EH (cell line): ENCODE results near the gene SAFB.

Source experiments
- DNase-seq: peaks from one replicate; pipeline ENCODE4 v3.0.0-alpha.2; 2015; ENCODE audit warnings: low read depth

SAFB gene

DNA sequence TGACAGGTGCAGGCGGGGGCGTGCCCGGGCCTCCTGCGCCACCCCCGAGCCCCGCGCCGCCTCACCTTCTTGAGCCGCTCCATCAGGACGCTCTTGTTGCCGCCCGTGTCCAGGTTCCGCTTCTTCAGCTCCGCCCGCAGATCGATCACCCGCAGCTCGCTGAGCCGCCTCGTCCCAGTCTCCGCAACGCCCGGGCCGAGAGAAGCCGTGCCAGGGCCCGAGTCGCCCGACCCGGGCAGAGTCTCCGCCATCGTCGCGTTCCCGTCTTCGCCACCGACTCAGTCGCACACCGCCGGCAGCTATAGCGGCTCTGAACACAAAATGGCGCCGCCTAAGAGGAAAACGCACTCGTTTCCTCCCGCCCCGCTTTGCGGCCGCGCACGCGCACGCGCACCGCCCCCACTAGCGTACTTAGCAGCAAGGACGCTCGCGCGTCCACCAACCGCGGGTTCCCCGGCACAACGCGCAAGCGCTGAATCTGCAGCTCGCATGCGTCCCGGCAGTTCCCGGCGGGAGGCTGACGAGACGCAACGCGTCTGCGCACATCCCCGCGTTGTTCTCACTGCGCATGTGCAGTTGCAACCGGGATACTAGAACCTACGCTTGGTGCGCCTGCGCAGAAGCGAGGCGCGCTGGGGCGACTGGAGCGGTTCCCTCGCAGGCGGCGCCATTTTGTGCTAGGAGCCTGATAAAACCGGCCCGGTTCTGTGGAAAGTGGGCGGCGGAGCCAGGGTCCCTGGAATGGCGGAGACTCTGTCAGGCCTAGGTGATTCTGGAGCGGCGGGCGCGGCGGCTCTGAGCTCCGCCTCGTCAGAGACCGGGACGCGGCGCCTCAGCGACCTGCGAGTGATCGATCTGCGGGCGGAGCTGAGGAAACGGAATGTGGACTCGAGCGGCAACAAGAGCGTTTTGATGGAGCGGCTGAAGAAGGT, at the start of gene SAFB, which contains the start of gene SAFB2:
TSS of gene SAFB (plus strand) at position 619 of the 932 bp plus-strand sequence. CDS start at position 742, 123 bp downstream.
TSS of gene SAFB2 (minus strand) at position 312 of the 932 bp plus-strand sequence. CDS start at position 251, 61 bp downstream.
- peak; percentile 99 for DNase-seq

DNA sequence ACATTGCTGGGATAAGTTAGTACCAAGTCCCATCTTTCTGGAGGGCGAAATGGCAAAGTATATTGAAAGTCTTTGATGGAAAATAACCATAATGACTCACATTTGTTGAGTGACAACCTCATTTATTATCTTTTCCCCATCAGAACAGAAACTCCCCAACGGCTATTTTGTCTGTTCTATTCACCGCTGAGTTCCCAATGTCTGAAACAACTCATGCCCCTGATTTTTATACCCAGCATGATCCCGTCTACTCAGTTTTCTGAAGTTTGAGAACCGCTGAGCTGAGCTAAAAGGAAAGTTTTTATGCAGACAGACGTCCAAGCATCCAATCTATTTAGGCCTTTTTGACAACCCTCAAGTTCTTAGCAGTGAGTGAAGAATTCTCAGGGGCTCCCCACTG, 47.3 kb upstream of the SAFB start:
- no peak for DNase-seq

DNA sequence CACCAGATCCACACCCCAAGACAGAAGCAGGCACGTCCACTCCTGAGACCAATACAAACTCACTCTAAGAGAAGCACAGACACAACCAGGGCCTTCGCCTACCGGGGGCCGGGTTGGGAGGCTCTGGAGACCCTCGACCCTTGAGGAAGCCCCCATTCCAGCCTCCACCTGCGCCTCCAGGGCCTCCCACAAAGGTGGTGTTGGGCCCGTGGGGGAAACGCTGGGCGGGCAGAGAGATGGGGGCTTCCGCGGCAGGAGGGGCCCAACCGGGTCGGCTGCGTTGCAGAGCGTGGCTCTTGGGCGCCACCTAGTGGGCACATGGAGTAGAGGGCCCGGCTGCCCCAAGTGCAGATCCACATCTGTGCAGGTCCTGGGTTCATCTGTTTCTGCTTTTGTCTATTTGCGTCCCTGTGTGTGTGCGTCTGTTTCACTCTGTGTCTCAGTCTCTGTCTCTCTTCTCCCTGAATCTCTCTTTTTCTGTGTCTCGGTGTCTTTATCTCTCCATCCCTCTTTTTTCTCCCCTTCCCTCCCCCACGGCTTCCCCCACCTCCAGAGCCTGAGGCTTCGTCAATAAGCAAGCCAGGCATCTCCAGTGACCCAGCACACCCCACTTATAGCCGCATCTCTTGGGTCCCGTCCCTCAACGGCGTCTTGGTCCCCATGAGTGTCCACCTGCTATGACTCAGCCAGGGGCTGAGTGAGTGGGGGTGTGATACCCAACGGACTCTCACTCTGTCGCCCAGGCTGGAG, 44.6 kb upstream of the SAFB start:
- DNase-seq = peak; percentile 62

DNA sequence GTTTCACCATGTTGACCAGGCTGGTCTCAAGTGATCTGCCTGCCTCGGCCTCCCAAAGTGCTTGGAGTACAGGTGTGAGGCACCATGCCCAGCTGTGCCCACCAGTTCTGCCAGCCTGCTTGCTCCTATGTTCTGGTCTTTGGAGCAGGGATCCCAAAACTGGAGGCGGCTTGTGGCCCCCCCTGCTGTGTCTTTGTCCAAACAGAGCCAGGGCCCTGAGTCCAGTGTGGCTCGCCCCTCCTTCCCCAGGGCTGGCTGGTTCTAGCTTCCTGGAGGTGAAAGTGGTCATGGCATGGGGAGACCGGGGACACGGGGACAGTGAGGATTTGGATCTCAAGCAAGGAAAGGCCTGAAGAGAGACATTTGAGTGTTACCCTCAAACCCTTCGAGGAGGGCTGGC, 43.6 kb upstream of the SAFB start:
- DNase-seq = no peak

DNA sequence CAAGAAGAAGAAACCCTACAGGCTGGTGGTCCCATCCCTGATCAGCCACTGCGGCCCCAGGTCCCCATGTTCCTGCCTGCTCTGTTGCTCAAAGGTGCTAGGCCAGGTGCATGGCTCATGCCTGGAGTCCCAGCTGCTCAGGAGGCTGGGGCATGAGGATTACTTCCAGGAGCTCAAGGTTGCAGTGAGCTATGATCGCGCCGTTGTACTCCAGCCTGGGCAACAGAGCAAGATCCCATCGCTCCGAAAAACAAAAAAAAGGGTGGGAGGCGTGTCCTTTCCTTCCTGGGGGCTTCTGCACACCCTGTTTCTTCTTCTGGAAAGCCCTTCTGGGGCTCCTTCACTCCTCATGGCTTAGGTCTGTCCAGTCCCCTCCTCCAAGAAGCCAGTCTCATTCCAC, 43.2 kb upstream of the SAFB start:
- no peak for DNase-seq

DNA sequence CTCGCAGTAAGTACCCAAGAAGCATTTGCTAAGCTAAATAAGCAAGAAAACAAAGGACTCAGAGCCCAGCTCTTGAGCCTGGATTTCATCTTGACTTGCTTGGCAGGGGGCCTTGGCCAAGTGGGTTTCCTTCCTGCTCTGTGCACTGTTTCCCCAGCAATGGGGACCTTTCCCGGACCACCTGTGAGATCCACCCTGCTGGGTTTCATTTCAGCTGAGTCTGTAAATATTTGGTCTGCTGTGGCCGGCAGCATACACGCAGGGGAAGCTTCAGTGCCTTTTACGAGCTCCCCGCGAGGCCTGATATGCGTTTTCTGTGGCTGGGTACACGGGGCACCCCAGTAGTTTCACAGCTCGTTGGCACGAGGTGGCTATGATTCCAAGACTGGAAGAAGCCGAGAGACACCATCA, 42.7 kb upstream of the SAFB start:
- DNase-seq = no peak

DNA sequence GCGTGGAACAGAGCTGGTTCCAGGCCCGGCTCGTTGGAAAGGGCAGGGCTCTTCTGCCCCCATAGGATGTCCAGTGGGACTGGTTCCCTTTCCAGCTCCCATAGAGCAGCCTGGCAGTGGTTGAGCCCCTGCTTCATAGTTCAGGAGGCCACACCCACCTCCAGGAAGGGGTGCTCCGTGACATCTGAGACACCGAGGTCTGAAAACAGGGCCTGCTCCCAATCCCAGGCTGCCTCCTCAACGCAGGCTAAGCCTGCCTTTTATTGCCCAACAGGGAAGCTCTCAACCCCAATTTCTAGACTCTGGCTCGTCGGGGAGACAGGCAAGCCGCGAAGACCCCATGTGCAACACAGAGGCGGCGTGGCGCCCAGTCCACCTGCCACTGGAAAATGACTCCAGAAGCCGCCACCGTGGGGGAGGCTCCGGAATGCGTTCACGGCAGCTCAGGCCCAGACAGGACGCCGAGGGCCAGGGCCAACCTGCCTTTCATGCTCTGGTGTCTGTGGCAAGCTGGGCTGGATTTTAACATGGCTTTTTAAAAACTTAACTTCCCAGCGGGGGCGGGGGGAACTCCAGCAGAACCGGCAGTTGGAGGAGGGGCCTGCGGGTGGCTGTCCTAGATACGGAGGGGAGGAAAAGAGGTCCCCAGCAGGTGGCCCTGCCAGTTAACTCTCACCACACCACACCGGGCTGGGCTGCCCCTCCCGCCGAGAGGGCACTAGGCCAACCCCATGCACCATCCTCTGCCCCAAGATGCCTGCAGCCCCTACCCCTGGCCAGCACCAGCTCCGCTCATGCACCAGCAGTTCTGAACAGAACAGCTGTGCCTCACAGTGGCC, 37.2 kb upstream of the SAFB start:
- no peak for DNase-seq

DNA sequence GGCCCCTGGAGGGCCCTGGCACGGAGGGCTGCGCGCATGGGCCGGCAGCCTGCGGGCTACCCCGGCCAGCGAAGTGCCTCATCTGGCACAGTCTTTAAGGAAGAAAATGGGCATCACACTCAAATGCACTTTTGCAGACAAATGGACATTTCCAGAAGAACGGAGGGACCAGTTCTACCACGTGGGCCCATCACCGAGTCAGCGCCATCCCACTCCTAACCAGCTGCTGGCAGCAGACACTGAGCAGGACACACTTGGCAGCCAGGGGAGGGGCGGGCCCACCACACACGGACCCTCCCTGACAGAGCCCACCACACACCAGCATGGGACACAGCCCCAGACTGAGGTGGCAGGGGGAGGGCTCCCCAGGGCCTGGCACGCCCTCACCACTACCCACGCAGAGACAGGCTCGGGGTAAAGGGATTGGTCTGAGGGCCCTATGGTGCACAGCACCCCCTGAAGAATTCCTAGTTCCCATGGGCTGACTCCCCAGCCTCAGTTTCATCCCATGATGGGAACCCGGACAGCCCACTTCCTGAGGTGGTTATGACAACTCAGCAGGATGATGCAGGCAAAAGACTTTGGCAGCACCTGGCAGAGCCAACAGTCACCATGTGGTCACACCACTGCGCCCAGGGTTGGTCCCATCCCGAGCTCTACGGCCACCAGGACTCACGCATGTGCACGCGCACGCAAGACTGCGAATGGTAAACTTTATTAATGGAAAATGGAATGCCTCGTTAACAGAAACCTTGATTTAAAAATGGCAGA, 36.4 kb upstream of the SAFB start:
- DNase-seq = no peak

DNA sequence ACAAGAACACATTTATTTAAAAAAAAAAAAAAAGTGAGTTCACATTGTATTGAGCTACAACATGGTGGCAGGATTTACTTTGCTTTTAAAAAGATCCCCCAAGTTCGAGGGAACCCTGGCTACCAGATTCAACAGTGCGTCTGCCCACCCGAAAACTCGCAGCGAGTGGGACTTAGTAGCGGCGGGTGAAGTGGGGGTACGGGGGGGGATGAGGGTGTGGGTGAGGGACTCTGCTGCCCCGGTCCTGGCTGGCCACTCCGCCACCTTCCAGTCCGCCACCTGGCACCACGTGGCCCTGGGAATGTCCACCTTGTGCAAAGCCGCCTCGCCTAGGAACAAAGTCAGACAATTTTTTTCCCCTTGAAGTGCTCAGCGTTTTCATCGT, 35.8 kb upstream of the SAFB start:
- no peak for DNase-seq

DNA sequence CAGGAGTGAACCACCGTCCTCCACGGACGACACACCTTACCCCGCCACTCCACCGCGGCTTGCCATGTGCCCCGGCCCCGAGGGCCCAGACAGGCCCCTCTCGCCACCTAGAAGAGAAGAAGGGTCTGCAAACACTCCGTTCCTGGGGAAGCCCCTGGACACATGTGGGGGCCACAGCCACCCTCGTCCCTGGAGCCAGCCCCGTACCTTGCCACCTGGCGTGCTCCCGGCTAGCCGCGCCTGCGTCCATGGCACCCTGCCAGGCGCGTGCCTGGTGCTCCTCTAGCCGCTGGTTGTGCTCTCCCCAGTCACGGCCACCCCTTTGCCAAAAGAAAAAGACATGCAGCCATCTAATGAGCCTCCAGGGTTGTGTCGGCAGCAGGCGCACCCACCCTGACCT, 35.2 kb upstream of the SAFB start:
- DNase-seq = no peak

DNA sequence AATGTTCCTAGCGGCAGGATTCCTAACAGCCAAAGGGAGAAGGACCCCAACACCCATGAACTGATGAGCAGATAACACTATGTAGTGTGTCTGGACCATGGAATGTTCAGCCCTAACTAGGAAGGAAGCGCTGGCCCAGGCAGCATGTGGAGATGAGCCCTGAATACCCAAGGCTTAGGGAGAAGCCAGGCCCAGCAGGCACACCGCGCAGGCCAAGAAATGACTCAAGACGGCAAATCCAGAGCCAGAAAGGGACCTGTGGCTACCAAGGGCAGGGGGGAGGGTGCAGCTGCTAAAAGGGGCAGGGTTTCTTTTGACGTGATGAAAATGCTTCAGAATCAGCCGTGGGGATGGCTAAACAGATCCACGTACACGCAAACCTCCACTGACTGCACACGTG, 34.4 kb upstream of the SAFB start:
- no peak for DNase-seq

DNA sequence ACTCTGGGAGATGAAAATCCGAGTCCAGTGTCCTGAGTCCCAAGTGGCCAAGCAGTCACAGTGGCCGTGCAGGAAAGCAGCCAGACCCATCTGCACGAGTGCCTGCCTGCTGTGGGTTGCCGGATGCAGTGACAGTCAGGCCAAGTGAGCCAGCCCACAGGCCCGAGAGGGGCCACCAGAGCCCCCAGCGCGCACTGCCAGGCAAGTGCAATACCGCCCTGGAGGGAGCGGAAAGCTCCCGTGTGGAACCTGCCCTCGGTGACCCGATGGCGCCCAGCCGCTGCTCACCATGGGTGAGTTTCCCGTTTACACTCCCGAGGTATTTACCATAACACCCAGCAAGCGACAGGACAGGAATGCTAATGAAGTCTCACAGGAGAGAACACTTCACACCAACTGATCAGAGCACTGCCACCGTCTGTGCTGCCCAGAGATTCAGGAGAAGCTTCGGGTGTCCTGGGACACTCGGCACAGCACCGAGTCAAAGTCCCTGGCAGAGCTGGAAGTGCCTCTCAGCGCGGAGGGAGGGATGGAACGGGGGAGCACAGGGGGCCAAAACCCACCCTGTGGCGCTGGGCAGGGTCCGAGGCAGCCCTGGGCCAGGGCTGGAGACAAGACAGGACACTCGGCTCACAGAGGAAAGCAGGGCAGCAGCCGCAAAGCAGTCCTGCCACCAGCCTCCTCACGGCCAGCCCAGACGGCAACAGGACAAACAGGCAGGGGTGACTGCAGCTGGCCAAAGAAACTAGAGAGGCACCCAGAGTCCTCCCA, 33.8 kb upstream of the SAFB start:
- DNase-seq = no peak

DNA sequence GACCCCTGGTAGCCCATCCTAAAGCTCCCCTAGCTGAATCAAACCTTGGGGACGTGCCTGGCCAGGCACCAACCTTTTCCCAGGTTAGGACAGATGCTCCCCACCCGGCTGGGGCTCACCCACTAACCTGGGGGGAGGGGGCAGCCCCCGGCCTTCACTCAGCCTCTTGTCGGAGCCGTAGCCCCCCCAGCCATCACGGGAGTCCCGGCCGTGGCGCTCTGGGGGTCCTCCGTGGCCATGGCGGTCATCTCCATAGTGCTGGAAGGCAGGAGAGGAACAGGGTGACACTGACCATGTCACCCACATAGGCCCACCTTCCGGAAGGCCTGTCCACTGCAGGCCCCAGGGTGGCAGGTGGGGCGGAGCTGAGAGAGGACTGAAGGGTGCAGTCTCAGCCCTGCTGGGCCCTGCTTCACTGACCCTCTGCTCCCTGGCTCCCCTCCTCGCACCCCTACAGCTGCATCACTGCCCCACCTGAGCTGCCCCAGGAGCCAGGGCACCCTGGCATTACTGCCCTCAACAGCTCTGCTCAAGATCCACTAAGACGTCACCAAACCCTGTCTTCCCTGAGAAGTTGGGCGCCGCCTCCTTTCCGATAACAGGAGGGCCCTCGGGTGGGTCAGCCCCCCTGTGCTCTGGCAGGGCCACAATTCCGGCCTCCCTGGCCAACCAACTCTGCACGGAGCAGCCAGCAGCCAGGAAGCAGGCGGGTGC, 32.6 kb upstream of the SAFB start:
- no peak for DNase-seq

DNA sequence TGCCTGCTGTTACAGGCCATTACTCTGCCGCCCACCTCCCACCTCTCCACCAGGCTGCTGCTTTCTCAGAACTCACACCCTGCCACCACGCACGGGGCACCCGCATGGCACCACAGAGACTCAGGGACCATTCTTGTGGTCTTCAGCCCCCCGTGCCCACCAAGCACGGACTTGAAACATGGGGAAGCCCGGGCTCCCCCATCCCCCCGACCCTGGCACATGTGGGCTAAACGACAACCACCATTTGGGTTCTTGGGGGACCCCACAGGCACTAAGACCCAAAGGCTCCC, 32.1 kb upstream of the SAFB start:
- DNase-seq = no peak

DNA sequence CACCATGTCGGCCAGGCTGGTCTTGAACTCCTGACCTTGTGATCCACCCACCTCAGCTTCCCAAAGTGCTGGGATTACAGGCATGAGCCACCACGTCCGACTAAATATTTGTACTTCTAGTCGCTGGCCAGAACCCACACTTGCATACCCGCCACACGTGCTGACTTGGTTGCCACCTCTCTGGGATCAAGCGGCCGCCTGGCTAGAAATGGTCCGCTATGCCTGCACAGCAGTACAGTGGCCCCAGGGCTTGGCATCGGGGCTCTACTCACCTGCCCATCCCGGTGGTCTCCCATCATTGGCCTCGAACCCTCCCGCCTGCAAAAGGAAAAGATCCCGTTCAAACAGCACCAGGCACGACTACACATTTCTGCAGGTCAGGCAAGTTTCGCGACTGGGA, 31.4 kb upstream of the SAFB start:
- no peak for DNase-seq

DNA sequence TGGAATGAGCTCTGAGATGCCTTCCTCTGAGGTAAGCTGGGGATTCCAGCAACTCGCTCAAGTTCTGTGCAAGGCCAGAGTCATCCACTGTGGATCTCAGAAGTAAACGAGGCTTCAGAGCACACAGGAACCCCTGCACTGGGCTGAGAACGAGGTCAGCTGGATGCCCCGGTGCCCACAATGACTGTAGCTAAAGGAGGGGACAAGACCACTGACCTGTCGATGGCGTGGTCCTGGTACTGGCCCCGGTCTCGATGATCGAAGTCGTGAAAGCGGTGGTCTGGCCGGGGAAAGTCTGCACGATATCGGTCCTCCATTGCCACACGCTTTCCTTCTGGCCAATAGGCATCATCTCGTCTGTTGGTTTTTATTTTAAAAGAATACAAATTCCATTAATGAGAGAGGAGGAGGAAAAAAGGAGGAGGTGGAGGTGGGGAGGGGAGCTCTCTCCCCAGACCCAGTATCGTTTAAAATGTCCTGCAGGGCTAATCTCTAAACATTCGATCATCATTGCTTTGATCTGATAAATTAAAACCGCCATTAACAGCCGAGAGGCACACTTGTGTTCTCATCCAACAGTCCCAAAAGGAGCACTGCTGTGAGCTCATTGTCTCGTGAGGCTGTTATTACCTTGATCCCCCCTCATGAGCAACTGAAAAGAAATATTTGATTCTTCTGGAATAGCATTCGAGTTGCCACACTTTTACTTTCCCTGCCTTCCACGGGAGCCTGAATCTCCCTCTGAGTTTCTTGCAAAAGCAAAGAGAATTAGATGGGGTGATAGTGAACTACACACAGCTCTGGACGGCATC, 30.1 kb upstream of the SAFB start:
- no peak for DNase-seq

DNA sequence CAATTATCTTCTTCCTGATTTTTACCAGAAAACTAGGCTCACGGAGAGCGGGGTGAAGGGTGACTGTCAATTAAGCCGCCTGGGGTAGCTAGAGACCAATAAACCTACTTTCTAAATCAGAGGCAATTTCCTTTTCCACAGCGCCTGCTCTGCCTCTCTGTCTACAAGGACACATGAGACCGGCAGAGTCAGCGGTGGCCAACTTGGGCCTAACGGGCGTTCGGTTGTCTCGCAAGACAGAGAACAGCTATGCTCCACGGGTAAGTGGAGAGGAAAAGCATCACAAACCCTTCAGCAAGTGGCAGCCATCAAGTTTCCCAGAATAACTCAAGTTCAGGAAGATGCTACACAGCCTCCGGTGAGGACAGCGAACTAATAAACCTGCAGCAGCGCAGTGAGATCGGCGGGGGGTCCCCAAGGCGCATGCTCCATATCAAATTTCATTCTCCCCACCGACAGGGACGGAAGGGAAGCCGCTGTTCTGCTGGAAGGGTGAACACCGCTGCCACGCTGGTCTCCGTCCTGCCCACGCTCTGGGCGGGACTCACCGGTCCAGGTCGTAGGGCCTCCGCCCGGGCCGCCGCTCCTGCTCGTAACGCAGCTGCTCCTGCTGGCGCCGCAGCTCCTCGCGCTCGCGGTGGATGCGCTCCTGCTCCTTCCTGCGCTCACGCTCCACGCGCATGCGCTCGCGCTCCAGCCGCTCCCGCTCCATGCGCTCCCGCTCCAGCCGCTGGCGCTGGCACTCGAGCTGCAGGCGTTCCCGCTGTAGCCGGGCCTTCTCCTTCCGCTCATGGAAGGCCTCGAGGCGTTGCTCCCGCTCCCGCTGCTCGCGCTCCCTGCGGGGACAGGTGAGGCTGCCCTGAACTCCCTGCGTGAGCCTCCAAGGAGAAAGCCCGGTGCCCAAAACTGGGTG, 29.3 kb upstream of the SAFB start:
- no peak for DNase-seq

DNA sequence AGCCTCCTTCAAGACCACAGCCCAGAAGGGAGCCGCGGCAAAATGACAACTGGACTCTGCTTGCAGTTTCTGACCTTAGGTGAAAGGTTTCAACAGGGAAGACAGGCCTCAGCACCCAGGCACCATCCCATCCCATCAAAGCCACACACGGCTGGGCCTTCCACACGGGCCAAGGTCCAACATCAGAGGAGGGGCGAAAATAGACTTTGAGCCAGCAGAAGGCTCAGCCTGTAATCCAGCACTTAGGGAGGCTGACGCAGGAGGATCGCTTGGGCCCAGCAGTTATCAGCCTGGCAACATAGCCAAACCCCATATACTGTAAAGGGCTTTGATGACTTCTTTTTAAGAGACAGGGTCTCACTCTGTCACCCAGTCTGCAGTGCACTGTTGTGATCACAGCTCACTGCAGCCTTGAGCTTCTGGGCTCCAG, 28.3 kb upstream of the SAFB start:
- no peak for DNase-seq
